GM12864 (cell line): ENCODE measurements around the gene MBD3L2B.

Source experiments
- DNase-seq: peaks from one replicate; pipeline ENCODE4 v3.0.0-alpha.2; 2011; ENCODE audit warnings: low read depth
- H3K4me3 ChIP-seq: 2 replicates; pipeline ENCODE4 v1.5.1; 2011; ENCODE audit warnings: mild to moderate bottlenecking, low read depth, low read length, control low read depth
- CTCF ChIP-seq: IDR thresholded peaks from 2 replicates; pipeline ENCODE4 v1.5.1; 2011; ENCODE audit warnings: low read depth, mild to moderate bottlenecking, moderate library complexity, low read length, control low read depth, inconsistent platforms; ENCODE audit errors: missing control alignments

Gene MBD3L2B

DNA sequence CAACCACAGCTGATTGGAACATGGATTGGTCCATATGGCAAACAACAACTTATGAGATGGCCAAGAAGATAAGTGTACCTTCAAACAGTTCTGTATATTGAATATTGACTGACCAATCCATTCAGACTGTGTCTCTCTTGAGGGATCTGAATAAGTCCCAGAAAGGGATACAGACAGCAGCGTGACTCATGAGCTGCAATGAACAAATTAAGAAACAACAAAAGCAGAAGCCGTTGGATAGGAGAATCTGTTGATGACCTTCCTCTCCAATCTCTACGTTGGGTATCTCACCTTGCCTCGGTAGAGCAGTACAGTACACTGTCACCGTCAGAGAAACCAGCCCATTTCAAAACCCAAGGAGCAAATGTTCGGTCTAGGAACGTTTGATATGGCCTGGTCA, 21.3 kb downstream of the MBD3L2B start:
- no peak overlapping the region for H3K4me3 ChIP-seq
- TF ChIP-seq CTCF: no peak
- DNase-seq: no peak

DNA sequence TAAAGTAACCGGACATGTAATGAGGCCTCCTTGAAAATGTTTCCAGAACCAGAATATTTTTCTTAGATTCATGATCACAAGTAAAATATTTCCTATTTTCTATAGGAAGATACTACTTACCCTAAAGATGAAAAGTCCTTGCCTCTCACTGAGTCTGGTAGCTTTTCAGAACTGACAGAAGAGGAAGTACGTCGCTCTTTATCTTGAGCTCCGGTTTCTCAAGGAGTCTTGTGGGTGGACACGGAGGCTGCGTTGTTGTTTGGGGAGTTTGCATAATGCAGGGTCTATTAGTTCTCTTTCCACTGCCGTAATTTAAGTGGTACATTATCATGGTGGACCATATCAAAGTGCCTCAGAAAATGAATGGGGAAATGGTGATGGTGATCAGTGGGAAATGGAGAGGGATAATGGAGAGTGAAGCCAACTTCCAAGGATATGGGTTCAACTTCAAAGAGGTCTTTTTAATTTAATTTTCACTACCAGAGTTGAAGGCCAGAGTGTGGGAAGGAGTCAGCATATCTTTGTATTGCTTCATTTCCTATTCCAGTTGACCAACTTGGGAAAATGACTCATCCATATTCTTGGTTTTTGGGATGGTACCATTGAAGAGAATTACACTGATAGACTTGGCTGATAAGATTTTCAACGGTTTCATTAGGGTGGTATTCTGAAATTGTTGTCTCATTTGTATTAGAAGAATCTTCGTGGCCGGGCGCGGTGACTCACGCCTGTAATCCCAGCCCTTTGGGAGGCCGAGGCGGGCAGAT, 23.4 kb downstream of the MBD3L2B start:
- no peak for DNase-seq

DNA sequence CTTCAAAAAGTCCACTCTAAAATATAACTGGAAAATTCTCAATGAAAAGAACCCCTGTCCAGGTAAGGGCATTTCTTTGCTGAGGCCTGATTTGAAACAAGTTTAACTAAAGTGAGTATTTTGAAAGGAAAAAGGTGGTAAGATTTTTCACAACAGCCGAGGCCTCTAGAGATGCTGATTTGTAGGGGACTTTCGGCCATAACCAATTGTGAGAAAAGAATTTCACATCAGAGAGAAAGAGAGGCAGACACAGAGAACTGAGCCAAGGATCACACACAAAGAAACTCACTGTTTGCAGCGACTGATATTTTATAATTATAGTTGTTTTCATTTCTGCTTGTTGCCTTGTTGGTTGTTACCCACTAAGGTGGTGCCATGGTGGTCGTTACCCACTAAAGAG, 24.4 kb downstream of the MBD3L2B start:
- DNase-seq: no peak
- no peak overlapping the region for H3K4me3 ChIP-seq
- TF ChIP-seq CTCF: no peak

More for the DNA sequence above, 23.4 kb downstream of the MBD3L2B start:
- H3K4me3 ChIP-seq: no peak overlapping the region
- TF ChIP-seq CTCF: no peak

- no peak for TF ChIP-seq CTCF
- no peak overlapping the region for H3K4me3 ChIP-seq
- DNase-seq: no peak
Observed at GRCh38 chr19:6995054-6995453, 26.2 kb downstream of the MBD3L2B start.

- no peak overlapping the region for H3K4me3 ChIP-seq
- DNase-seq: no peak
- TF ChIP-seq CTCF: no peak
Observed at GRCh38 chr19:6988257-6988656, 33.0 kb downstream of the MBD3L2B start.

DNA sequence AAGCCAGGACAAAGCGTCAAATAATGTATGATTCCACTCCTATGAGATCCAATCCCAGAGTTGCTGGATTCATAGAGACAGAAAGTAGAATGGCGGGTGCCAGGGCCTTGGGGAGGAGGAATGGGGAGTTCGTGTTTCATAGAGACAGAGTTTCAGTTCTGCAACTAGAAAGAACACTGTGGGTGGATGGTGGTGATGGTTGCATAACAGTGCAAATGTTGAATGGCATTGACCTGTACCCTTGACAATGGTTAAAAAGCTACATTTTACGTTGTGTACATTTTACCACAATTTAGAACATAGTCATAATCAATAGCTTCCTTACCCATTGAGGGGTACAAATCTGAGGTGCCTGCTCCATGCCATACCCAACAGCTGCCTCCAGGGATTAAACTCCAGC, 33.4 kb downstream of the MBD3L2B start:
- no peak overlapping the region for H3K4me3 ChIP-seq
- TF ChIP-seq CTCF: no peak
- DNase-seq: no peak

- no peak for DNase-seq
- H3K4me3 ChIP-seq: no peak overlapping the region
- TF ChIP-seq CTCF: no peak
Observed at GRCh38 chr19:6983448-6983847, 37.8 kb downstream of the MBD3L2B start.
